HEK293T (cell line): Measurements from ENCODE around the gene KCND3.

Experiments used
- BHLHE40 ChIP-seq: fragments of 450-650 bp; IDR thresholded peaks from 2 replicates; pipeline ENCODE4 v1.6.1; 2016; ENCODE audit warnings: mild to moderate bottlenecking, moderate library complexity, borderline replicate concordance
- CTBP1 ChIP-seq: fragments of 450-650 bp; IDR thresholded peaks from 2 replicates; pipeline ENCODE4 v1.6.1; 2016; ENCODE audit warnings: borderline replicate concordance
- FOXM1 ChIP-seq: fragments of 450-650 bp; IDR thresholded peaks from 2 replicates; pipeline ENCODE4 v1.6.1; 2017; ENCODE audit warnings: mild to moderate bottlenecking, borderline replicate concordance
- L3MBTL2 ChIP-seq: fragments of 450-650 bp; conservative IDR thresholded peaks from 2 replicates; pipeline ENCODE4 v1.6.1; 2016; ENCODE audit warnings: mild to moderate bottlenecking
- NFRKB ChIP-seq: fragments of 450-650 bp; IDR thresholded peaks from 2 replicates; pipeline ENCODE4 v1.6.1; 2016; ENCODE audit warnings: mild to moderate bottlenecking, moderate library complexity
- PKNOX1 ChIP-seq: fragments of 450-650 bp; IDR thresholded peaks from 2 replicates; pipeline ENCODE4 v1.6.1; 2016
- SP1 ChIP-seq: fragments of 450-650 bp; IDR thresholded peaks from 2 replicates; pipeline ENCODE4 v1.6.1; 2017
- ZNF384 ChIP-seq: fragments of 450-650 bp; IDR thresholded peaks from 2 replicates; pipeline ENCODE4 v1.6.1; 2016

- TF ChIP-seq NFRKB (no peak), SP1 (no peak), CTBP1 (no peak), FOXM1 (no peak), PKNOX1 (no peak), ZNF384 (no peak), L3MBTL2 (no peak), BHLHE40 (no peak)
Observed at GRCh38 chr1:111920221-111921024, 69.0 kb downstream of the KCND3 start.
